Activated CD4-positive, alpha-beta T cell treated with anti-CD3 and anti-CD28 coated beads, Interleukin-2, Interleukin-4, amounts not matched to agents 100 ng/mL and 50 ng/mL, durations not matched to agents 16 hours and 8 hours (primary cell): ENCODE data around the gene ASIC3.
"Not testable (repeated sequence)": the region's sequence is repeated elsewhere in the genome, so short reads cannot be mapped to it uniquely, and the experiment has no call there.

Experiments used
- DNase-seq: peaks from one replicate; pipeline ENCODE4 v3.0.0-alpha.2; 2020; ENCODE audit warnings: low spot score

The ASIC3 gene

DNA sequence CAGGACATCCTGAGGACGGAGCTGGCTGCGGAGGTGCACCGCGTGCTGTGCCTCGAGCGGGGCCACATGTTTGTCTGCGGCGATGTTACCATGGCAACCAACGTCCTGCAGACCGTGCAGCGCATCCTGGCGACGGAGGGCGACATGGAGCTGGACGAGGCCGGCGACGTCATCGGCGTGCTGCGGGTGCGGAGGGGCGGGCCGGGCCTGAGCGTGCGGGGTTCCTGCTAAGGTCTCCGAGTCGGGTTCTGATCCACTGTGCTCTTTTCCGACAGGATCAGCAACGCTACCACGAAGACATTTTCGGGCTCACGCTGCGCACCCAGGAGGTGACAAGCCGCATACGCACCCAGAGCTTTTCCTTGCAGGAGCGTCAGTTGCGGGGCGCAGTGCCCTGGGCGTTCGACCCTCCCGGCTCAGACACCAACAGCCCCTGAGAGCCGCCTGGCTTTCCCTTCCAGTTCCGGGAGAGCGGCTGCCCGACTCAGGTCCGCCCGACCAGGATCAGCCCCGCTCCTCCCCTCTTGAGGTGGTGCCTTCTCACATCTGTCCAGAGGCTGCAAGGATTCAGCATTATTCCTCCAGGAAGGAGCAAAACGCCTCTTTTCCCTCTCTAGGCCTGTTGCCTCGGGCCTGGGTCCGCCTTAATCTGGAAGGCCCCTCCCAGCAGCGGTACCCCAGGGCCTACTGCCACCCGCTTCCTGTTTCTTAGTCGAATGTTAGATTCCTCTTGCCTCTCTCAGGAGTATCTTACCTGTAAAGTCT is 34.4 kb upstream of the ASIC3 start:
- peak; percentile 92 for DNase-seq

DNA sequence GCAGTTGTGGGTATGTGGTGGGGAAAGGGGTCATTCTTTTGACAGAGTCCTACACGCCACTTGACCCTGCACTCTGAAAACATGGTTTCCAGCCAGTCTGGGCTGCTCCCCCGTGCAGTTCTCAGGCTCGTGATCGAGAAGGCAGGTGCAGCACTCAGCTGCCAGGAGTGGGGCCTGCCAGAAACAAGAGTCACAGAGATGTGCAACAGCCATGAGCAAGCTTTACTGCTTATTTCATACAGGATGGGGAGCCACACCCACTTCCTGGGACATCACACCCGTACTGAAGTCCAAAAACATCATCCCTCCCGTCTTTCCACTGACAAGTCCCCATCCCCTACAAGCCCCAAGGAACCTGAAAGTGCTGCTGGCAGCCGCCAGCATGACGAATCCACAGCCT is 33.4 kb upstream of the ASIC3 start:
- DNase-seq, result no peak

DNA sequence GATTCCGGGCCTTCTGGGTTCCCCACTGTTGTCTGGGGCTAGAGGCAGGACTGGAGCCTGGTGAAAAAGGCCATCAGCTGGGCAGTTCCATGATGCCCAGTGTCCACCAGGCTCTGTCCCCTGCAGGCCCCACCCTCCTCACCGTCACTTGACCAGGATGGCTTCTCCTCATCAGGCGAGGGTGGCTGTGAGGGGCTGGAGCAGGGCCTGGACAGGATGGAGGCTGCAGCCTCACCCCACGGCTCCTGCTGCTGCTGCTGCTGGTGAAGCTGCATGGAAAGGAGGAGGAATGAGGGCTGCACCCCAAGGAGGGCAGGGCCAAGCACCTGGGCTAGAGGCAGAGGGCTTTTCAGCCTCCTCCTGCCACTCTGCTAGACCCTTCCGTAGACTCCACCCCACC is 32.4 kb upstream of the ASIC3 start:
- no peak for DNase-seq

DNA sequence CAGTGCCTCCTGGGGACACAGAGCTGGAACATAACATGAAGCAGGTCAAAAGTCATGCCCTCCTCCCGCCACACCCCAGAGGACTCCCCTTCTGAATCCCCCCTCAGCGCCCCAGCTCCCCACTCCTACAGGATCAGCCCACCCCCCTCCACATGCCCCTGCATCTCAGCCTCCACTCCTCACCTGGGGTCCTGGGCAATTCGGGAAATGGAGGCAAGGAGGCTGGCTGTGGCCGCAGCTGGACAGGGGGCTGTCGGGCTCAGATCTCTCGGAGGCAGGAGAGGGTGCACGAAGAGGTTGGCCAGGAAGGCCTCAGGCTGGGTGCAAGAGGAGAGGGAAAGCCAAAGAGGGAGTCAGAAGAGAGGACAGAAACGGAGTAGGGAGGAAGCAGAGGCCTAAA is 31.8 kb upstream of the ASIC3 start:
- no peak for DNase-seq

DNA sequence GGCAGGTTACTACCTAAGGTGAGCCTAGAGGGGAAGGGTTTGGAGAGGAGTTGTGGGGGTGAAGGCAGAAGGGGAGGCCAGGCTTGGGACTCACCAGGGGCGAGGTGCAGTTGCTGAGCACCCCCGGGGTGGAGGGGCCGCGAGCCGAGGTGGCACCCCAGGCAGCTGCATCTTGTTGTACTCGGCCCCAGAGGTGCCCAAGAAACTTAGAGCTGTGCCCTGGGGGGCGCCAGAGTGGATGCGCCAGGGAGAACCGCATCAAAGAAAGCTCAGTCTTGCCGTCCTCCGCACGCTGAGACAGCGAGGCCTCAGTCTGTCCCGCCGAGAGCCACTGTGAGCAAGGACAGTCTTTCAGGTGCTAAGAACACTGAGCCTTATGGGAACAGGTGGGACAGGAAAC is 31.4 kb upstream of the ASIC3 start:
- DNase-seq, result no peak

DNA sequence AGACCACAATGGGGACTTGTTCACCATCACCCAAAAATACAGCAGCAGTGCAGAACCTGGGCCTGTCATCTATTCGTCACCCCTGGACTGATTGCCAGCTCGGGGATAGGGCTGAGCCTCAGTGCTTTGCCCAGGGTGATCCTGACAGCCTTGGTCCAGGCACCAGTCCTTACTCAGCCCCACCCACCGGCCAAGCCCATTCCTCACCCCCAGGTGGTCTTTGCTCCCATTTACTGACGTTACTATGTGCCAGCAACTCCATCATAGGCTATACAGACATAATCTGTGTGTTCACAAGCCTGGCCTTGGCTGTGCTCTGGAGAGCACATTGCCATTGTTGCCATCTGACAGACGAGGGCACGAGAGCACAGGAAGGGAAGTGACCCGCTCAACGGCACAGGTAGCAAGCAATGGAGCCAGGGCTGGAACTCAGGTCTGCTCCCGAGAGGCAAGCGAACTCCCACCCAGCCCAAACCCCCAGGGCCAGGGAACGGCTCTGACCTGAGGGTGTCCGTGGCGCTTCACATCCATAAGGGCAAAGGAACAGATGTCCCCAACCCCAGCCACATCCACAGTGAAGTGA is 30.9 kb upstream of the ASIC3 start:
- no peak for DNase-seq

DNA sequence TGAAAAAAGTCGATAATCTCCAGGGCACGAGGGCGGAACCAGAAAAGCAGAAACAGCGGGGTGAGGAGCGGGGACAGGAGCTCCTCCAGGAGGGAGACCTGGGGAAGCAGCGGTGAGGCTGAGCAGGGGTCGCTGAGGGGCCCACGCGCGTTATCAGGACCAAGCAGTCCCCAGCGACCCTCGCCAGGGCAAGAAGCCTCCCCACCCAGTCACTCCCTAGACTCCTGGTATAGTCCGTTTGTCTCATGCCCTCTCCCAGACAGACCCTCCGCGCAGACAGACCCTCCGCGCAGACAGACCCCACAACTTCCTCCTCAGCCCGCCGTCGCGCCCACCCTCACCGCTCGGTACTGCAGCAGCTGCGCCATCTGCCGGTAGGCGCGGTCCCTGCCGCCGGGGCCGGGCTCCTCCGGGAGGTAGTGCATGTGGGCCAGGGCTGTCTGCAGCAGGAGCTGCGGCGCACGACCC is 30.3 kb upstream of the ASIC3 start:
- peak; percentile 79 for DNase-seq

DNA sequence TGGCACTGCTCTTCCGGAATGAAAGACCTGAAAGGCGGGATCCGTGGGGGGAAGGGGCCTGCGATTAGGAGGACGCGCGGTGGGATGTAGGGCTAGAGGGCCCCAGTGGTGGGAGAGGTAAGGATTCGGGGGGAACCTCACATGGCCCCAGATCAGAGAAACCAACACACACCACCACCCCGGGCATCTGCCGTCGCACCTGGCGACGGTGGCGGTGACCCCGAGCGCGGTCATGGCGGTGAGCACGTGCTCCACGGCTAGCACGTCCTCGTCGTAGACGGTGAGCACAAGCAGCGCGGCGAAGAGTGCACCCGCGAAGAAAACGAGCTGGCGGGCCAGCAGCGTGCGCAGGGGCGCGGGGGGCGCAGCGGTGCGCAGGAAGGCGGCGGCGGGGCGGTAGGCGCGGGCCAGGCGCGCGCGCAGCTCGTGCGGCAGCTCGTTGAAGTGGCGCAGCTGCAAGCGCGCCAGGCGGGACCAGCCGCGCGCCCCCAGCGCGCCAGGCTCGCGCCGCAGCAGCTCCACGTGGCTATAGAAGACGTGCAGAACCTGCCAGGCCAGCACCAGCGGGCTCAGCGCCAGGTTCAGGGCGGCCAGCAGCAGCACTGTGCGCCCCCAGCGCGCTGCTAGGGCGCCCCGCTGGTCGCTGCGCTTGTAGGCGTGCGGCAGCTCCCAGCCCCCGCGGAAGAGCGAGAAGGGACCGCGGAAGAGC is 29.8 kb upstream of the ASIC3 start:
- DNase-seq, result no peak

DNA sequence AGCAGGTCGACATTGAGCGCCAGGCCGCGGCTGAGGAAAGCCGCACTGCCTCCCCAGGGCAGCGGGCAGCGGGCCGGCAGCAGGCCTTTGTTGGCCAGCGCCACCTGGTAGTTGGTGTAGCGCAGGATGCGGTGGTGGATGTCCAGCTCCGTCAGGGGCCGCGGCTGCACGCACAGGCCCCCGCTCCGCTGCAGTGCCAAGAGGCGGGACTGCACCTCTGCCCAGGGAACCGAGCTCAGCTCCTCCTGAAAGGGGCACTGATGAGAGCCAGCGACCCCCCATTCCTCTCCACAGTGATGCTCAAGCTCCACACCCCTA is 29.2 kb upstream of the ASIC3 start:
- DNase-seq, result no peak

DNA sequence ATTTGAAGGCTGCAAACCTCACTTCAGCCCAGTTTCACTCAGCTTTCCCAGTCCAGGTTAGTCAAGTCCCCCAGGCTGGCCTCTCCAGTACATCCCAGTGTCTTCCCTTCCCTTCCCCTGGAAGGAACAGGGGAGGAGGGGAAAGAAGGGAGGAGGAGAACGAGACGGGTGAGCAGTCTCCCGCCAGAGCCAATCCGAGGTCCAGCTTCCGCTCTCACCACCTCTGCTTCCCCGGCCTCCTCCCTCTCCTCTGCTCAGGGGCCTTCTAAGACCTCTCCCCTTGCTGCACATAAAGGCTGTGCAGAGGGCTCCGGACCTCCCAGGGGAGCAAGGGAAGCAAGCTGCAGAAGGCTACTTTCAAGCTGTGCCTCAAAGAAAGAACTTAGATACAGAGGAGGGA is 28.1 kb upstream of the ASIC3 start:
- no peak for DNase-seq

DNA sequence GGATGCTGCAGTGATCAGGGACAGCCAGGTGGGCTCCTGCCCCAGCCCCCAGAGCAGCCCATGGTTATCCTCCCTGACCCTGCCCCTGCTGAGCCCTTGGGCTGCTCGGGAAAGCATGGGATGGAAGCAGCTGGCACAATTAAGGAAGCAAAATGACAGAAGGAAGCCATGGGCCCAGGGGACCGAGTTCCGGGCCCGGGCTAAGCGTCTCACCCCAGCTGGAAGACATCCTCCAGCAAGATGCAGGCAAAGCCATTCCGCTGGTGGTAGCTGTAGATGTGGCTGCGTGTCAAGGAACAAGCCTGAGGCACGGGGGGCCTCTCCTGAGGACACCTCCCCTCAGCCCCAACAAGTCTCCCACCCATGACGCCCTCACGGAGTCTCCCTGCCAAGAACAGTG is 25.1 kb upstream of the ASIC3 start:
- DNase-seq, result no peak

DNA sequence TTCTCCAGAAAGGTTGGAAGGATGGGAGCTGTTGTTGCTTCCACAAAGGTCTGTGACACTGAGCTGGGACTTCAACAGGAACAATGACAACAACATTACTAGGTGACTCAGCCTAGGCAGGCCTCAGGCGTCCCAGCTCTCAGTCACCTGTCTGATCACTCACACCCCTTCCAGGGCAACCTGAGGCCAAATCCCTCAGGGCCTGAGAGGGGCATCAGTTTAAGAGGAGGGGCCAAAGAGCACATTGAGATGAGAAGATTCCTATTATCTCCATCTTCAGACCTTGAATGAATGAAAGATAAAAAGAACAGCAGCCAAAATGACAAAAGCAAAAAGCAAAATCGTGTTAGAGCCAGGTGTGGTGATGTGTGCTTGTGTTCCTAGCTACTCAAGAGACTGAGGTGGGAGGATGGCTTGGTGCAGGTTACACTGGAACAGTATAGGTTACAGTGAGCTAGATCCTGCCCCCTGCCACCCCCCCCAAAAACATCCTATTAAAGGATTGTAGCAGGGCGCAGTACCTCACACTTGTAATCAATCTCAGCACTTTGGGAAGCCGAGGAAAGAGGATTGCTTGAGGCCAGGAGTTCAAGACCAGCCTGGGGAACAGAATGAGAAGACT is 23.8 kb upstream of the ASIC3 start, which contains the start of gene ATG9B:
ATG9B (minus strand) TSS at position 60 of the 622 bp plus-strand sequence. CDS start 71 bp downstream, outside the sequence.
- DNase-seq, result no peak

DNA sequence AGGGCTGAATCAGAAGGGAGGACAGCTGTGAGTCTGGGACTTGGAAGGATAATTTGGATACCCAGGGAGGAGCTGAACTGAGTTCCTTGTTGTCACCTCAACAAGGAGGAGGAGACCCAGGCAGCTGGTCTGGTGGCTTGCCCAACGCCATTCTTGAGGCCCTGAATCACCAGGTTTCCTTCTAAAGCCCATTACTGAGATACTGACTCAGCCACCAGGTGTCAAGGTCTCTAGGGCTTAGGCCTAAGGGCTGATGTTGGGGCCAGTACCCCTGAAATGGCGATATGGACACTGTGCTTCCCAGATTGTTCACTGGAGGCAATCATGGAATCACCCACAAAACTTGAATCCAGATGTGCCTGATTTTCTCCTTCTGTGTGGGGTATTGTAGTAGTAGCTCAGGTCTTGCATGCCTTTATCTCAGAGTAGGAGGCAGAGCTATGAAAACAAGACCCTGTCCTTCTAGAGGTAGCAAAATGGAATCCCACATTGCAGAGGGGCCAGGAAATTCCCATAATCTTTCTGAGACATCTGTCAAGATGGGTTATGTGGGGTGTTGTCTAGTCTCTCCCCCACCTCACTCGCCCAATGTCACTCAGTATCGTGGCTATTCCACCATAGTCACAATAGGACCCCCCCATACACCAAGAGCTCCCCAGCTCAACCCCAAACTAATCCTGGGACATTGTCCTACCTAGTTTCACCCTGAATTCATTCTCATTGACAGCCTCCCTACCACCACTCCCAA is 22.2 kb upstream of the ASIC3 start:
- no peak for DNase-seq

DNA sequence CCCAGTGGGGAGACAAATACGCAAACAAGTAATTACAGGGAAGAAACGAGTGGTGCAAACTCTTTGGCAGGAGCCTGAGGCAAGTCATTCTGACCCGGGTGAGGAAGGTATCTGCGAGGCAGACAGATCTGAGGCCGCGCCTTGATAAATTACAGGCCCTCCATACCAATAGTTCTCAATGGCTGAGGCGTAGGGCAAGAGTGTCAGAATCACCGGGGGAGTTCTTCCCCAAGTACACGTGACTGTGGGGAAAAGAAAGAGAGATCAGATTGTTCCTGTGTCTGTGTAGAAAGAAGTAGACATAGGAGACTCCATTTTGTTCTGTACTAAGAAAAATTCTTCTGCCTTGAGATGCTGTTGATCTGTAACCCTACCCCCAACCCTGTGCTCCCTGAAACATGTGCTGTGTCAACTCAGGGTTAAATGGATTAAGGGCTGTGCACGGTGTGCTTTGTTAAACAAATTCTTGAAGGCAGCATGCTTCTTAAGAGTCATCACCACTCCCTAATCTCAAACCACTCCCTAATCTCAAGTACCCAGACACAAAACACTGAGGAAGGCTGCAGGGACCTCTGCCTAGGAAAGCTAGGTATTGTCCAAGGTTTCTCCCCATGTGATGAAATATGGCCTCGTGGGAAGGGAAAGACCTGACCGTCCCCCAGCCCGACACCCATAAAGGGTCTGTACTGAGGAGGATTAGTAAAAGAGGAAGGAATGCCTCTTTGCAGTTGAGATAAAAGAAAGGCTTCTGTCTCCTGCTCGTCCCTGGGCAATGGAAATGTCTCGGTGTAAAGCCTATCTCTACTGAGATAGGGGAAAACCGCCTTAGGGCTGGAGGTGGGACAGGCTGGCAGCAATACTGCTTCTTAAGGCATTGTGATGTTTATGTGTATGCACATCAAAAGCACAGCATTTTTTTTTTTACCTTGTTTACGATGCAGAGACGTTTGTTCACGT is 21.3 kb upstream of the ASIC3 start:
- DNase-seq, result not testable (repeated sequence)

DNA sequence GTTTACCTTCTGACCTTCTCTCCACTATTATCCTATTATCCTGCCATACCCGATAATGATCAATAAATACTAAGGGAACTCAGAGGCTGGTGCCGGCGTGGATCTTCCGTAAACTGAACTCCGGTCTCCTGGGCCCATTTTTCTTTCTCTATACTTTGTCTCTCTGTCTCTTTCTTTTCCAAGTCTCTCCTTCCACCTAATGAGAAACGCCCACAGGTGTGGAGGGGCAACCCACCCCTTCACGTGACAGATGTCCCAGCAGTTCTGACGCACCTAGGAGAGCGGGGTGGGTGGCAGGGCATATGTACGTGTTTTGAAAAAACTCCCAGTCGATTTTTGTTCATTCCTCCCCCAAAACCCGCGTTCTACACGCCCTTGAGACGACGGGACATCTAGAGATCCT is 20.6 kb upstream of the ASIC3 start:
- not testable (repeated sequence) for DNase-seq

DNA sequence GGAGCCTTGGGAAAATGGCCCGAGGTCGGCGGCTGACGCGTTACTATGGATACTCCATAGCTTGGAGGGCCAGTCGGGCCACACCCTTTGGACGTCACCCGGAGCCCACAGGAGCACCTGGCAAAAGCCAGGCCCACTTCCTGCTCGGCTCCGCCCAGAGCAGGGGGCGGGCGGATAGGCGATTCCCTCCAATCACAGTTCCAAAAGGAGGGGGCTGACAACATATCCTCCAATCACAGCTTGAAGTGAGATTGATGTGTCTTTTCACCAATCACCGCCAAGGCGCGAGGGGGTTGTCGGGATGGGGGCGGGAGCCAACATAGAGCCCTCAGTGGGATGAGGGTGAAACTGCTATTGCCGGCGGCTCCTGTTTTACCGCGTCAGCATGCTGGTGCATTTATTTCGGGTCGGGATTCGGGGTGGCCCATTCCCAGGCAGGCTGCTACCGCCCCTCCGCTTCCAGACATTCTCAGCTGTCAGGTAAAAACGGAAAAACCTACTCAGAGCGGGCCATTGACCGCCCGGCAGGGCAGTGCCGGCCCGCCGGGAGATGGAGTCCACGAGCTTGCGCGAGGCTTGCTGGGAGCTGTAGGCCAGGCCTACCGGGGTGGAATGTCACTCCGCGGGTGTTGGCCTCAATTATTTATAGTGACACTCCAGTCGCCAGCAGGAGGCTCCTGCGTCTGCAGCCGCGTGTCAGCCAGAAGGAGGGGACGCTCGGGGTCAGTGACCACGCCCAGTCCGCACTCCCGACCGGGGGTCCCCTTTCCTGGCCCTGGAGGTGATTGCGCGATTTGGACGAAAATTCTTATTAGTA is 20.0 kb upstream of the ASIC3 start, which contains the start of gene ABCB8:
ABCB8 (plus strand) TSS at position 320 of the 817 bp plus-strand sequence; CDS start at position 386, 66 bp downstream.
- DNase-seq, result peak; percentile 100

DNA sequence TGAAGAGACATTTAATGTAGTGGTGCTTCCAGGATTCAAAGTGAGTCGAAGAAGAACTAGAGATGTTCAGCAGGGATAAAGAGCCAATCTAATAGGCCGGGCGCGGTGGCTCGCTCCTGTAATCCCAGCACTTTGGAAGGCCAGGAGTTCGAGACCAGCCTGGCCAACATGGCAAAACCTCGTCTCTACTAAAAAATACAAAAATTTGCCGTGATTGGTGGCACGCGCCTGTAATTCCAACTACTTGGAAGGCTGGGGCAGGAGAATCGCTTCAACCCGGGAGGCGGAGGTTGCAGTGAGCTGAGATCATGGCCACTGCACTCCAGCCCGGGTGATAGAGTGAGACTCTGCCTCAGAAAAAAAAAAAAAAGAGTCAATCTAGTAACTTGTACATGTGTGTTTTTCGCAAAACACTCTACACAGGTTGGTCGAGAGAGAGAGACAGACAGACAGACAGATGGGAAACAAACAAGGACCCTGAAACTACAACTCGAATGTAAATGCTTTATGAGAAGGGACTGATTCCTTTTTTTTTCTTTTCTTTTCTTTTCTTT is 19.3 kb upstream of the ASIC3 start:
- DNase-seq, result no peak

DNA sequence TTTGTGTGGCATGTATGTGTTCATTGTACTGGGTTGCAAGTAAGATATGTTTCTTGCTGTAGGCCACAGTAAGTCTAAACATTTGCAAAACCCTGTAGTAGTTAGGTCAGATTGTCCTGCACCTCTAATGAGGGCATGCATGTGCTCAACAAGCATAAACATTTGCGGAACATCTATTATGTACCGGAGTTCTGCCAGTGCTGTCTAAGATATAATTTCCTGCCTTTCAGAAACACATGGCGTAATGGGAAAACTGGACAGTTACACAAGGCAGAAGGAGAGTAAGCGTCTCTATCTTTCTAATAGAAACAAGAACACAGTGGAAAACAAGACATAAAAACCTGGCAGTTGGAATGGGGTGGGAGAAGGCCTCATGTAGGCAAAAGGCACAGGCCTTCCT is 17.3 kb upstream of the ASIC3 start:
- DNase-seq, result no peak
